Hepatocyte (in vitro differentiated cells): ENCODE results near the gene DOCK3. TPM values are rescaled to one million over a fixed set of nuclear protein-coding genes. Genes with fewer than 3 reads are reported as not detected.

Source experiments
- DNase-seq: peaks from one replicate; pipeline ENCODE4 v3.0.0-alpha.2; 2016; ENCODE audit warnings: low spot score
- H2AFZ ChIP-seq: fragments of 200-600 bp; sonication (generic); 2 replicates; pipeline ENCODE4 v1.6.0; 2016; ENCODE audit warnings: antibody characterized with exemption, mild to moderate bottlenecking
- H3K27ac ChIP-seq: fragments of 200-600 bp; sonication (generic); 2 replicates; pipeline ENCODE4 v1.5.1; 2016; ENCODE audit warnings: mild to moderate bottlenecking
- H3K27me3 ChIP-seq: fragments of 200-600 bp; sonication (generic); 2 replicates; pipeline ENCODE4 v1.6.1; 2016
- H3K36me3 ChIP-seq: fragments of 200-600 bp; sonication (generic); replicated peaks from 2 replicates; pipeline ENCODE4 v1.5.1; 2016; ENCODE audit warnings: low read depth; ENCODE audit not compliant: insufficient read depth
- H3K4me1 ChIP-seq: fragments of 200-600 bp; sonication (generic); 2 replicates; pipeline ENCODE4 v1.5.1; 2016; ENCODE audit warnings: mild to moderate bottlenecking, moderate library complexity; ENCODE audit not compliant: insufficient read depth
- H3K4me2 ChIP-seq: fragments of 200-600 bp; sonication (generic); 2 replicates; pipeline ENCODE4 v1.6.0; 2016
- H3K4me3 ChIP-seq: fragments of 200-600 bp; sonication (generic); 2 replicates; pipeline ENCODE4 v1.5.1; 2016; ENCODE audit warnings: mild to moderate bottlenecking
- H3K79me2 ChIP-seq: fragments of 200-600 bp; sonication (generic); 2 replicates; pipeline ENCODE4 v1.6.0; 2017; ENCODE audit warnings: mild to moderate bottlenecking
- H3K9me2 ChIP-seq: fragments of 200-600 bp; sonication (generic); replicated peaks from 2 replicates; pipeline ENCODE4 v1.6.0; 2017; ENCODE audit warnings: mild to moderate bottlenecking; ENCODE audit not compliant: insufficient read depth
- H3K9me3 ChIP-seq: fragments of 200-600 bp; sonication (generic); 2 replicates; pipeline ENCODE4 v1.5.1; 2016; ENCODE audit warnings: low read depth, mild to moderate bottlenecking
- H4K20me1 ChIP-seq: fragments of 200-600 bp; sonication (generic); 2 replicates; pipeline ENCODE4 v1.6.0; 2016; ENCODE audit warnings: mild to moderate bottlenecking; ENCODE audit not compliant: insufficient read depth, poor library complexity, severe bottlenecking
- EZH2 ChIP-seq: fragments of 200-600 bp; sonication (generic); IDR thresholded peaks from 2 replicates; pipeline ENCODE4 v1.6.1; 2016; ENCODE audit warnings: antibody characterized with exemption, mild to moderate bottlenecking, borderline replicate concordance
- EZH2phosphoT487 ChIP-seq: fragments of 200-600 bp; sonication (generic); IDR thresholded peaks from one replicate; pipeline ENCODE4 v1.6.1; 2018; ENCODE audit warnings: antibody characterized with exemption, mild to moderate bottlenecking, low read depth, moderate library complexity; ENCODE audit not compliant: unreplicated experiment, severe bottlenecking
- whole genome bisulfite sequencing: methylation state at CpG from one replicate; pipeline ENCODE4 v1.1.6; 2016; ENCODE audit warnings: low lambda C conversion rate; ENCODE audit errors: missing lambda C conversion rate; 5-methylcytosine and 5-hydroxymethylcytosine counted together
- polyA plus RNA-seq: library from polyadenylated mRNA; unstranded; fragments of >200 nt; fragmentation: Nextera tagmentation; extraction: Ambion mirVana; gene quantifications from 2 replicates; pipeline ENCODE4 v1.2.1, GENCODE V29; 2016
- total RNA-seq: library from RNA; depleted of rRNA; stranded (reverse); fragments of >200 nt; gene quantifications from 2 replicates; pipeline ENCODE4 v1.2.3, GENCODE V29; 2014
- TF ChIP-seq, protein P1 (sequence below): fragments of 200-600 bp; sonication (generic); IDR thresholded peaks from 2 replicates; pipeline ENCODE4 v1.5.1; 2016; ENCODE audit warnings: antibody characterized with exemption, mild to moderate bottlenecking; ENCODE audit not compliant: poor library complexity

The DOCK3 gene
- total and polyA plus RNA-seq, 2 experiments from 2014 or later = 0.77 to 1.6 TPM

DNA sequence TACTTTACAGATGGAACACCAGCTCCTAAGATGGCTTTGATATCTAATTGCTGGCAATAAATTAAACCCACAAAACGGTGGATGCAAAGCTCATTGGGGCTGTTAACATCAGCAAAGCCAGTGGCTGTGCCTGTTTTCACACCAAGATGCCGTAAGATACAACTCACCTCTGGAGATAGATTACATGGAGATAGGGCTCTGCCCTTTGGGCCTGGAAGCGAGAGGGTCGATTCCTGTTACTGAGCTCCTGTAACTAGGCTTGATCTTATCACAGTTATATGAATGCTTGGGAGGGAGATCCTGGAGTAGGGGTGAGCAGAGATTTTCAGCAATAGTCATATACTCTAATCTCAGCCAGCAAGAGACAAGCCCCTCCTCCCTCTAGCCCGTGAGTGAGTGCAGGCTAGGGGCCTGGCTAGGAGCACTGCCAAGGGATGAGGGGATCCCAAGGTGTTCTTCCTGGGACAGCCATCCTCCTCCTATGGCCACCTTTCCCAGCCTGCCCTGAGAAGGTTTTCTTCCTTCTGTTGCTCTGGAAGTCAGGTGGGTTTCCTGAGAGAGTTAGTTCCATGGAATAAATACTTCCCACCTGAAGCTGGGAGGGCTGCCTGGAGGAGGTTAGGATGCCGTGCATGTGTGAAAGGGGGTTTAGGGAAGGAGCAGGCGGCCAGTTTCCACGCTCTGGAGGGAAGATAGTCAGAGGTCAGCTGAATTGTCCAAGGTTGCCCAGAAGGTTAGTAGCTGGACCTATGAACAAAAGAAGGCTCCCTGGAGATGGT lies 18.1 kb upstream of the DOCK3 start:
- Histone ChIP-seq H3K4me3 (no peak overlapping the region), H3K36me3 (no peaks in the 10 kb centered on the region), H3K79me2 (no peaks in the 10 kb centered on the region), H3K4me2 (no peak overlapping the region), H2AFZ (no peak overlapping the region), H3K9me3 (no peaks in the 10 kb centered on the region), H3K27me3 (no peaks in the 10 kb centered on the region), H3K9me2 (no peaks in the 10 kb centered on the region), H3K4me1 (no peaks in the 10 kb centered on the region), H3K27ac (no peak overlapping the region), H4K20me1 (no peaks in the 10 kb centered on the region)
- DNase-seq = no peak
- no peak for TF ChIP-seq EZH2phosphoT487
- TF ChIP-seq, protein P1, sequence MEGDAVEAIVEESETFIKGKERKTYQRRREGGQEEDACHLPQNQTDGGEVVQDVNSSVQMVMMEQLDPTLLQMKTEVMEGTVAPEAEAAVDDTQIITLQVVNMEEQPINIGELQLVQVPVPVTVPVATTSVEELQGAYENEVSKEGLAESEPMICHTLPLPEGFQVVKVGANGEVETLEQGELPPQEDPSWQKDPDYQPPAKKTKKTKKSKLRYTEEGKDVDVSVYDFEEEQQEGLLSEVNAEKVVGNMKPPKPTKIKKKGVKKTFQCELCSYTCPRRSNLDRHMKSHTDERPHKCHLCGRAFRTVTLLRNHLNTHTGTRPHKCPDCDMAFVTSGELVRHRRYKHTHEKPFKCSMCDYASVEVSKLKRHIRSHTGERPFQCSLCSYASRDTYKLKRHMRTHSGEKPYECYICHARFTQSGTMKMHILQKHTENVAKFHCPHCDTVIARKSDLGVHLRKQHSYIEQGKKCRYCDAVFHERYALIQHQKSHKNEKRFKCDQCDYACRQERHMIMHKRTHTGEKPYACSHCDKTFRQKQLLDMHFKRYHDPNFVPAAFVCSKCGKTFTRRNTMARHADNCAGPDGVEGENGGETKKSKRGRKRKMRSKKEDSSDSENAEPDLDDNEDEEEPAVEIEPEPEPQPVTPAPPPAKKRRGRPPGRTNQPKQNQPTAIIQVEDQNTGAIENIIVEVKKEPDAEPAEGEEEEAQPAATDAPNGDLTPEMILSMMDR = no peak
- no peak for TF ChIP-seq EZH2
- WGBS = 52% methylated on average over 8 of the region's 8 CpGs

DNA sequence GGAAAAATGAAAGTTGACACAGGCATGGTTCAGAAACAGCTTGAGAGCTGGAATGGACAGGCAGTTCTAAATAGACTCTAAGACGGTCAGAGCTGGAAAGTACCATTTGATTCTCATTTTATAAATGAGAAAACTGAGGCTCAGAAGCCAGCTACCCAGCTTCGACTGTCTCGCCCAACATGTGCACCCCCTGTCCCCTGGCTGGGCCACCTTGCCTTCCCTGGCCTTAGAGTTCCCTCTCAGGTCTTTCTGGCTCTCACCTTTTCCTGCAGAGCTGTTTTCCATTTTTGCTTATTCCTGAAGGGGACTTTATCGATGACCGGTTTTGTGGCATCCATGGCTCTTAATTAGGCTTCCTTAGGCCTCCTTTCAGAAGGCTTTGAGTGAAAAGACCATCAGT lies 17.3 kb upstream of the DOCK3 start:
- DNase-seq = no peak
- no peaks in the 10 kb centered on the region for H3K27me3 ChIP-seq
- no peaks in the 10 kb centered on the region for H4K20me1 ChIP-seq
- H3K4me2 ChIP-seq = no peak overlapping the region
- TF ChIP-seq EZH2 (no peak), EZH2phosphoT487 (no peak)
- TF ChIP-seq, protein P1 = no peak
- H3K79me2 ChIP-seq = no peaks in the 10 kb centered on the region
- 97% methylated on average over 5 of the region's 5 CpGs for WGBS
- no peaks in the 10 kb centered on the region for H3K36me3 ChIP-seq
- no peaks in the 10 kb centered on the region for H3K4me1 ChIP-seq
- H3K9me3 ChIP-seq = no peaks in the 10 kb centered on the region
- no peak overlapping the region for H3K4me3 ChIP-seq
- H3K9me2 ChIP-seq = no peaks in the 10 kb centered on the region
- H3K27ac ChIP-seq = no peak overlapping the region
- no peak overlapping the region for H2AFZ ChIP-seq

GRCh38 chr3:50657816-50658215 lies 16.9 kb upstream of the DOCK3 start:
- WGBS = 92% methylated on average over 3 of the region's 3 CpGs
- TF ChIP-seq, protein P1 = no peak
- TF ChIP-seq EZH2phosphoT487 (no peak), EZH2 (no peak)
- H3K9me3 ChIP-seq = no peaks in the 10 kb centered on the region
- no peak for DNase-seq
- H2AFZ ChIP-seq = no peak overlapping the region
- no peak overlapping the region for H3K4me3 ChIP-seq
- no peaks in the 10 kb centered on the region for H3K27me3 ChIP-seq
- no peaks in the 10 kb centered on the region for H3K36me3 ChIP-seq
- no peak overlapping the region for H3K27ac ChIP-seq
- H3K9me2 ChIP-seq = no peaks in the 10 kb centered on the region
- no peak overlapping the region for H3K4me2 ChIP-seq
- no peaks in the 10 kb centered on the region for H4K20me1 ChIP-seq
- H3K4me1 ChIP-seq = no peaks in the 10 kb centered on the region
- H3K79me2 ChIP-seq = no peaks in the 10 kb centered on the region
